LNCaP clone FGC (cell line): ENCODE data around the gene TMEM164.

ENCODE experiments used
- DNase-seq: peaks from one replicate; pipeline ENCODE4 v3.0.0-alpha.2; 2011; ENCODE audit warnings: low read depth
- H3K4me3 ChIP-seq: 2 replicates; pipeline ENCODE4 v1.5.1; 2011; ENCODE audit warnings: mild to moderate bottlenecking, low read depth, low read length, control low read depth
- TF ChIP-seq, protein P1 (sequence below): IDR thresholded peaks from 2 replicates; pipeline ENCODE4 v1.5.1; 2012; ENCODE audit warnings: mild to moderate bottlenecking; ENCODE audit not compliant: control insufficient read depth, insufficient read depth; ENCODE audit errors: extremely low read depth

Gene TMEM164

DNA sequence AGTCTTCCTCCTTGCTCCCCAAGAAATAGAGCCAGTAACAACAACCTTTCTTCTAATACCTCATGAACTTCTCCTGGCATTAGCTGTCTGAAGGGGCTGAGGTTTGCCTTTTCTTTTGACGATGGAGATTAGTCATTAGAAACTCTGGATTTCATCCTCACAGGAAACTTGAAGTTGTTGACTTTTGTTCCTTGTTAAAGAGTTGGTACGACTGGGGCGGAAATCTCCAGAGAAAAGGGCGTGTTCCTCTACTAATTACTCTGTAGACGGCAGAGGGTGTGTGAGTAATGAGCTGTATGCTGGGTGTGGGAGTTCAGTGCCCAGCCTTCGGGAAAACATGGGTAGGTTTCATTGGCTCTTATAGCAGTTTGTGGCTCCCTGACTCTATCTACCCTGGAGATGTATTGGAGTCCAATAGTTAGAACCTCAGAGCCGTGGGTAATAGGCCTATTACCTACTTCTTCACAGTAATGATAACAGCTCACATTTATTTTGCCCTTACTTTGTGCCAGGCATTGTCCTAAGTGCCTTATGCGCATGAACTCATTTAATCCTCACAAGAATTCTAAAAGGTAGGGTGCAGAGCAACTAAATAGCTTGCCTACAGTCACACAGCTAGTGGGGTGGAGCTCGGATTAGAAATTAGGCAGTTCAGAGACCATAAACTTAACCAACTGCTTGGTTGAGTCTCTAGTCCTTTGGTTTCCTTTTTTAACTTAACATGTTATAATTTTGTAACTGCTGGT is 23.4 kb downstream of the TMEM164 start:
- H3K4me3 ChIP-seq, result no peak overlapping the region
- DNase-seq, result no peak
- TF ChIP-seq, protein P1, sequence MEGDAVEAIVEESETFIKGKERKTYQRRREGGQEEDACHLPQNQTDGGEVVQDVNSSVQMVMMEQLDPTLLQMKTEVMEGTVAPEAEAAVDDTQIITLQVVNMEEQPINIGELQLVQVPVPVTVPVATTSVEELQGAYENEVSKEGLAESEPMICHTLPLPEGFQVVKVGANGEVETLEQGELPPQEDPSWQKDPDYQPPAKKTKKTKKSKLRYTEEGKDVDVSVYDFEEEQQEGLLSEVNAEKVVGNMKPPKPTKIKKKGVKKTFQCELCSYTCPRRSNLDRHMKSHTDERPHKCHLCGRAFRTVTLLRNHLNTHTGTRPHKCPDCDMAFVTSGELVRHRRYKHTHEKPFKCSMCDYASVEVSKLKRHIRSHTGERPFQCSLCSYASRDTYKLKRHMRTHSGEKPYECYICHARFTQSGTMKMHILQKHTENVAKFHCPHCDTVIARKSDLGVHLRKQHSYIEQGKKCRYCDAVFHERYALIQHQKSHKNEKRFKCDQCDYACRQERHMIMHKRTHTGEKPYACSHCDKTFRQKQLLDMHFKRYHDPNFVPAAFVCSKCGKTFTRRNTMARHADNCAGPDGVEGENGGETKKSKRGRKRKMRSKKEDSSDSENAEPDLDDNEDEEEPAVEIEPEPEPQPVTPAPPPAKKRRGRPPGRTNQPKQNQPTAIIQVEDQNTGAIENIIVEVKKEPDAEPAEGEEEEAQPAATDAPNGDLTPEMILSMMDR, result no peak

DNA sequence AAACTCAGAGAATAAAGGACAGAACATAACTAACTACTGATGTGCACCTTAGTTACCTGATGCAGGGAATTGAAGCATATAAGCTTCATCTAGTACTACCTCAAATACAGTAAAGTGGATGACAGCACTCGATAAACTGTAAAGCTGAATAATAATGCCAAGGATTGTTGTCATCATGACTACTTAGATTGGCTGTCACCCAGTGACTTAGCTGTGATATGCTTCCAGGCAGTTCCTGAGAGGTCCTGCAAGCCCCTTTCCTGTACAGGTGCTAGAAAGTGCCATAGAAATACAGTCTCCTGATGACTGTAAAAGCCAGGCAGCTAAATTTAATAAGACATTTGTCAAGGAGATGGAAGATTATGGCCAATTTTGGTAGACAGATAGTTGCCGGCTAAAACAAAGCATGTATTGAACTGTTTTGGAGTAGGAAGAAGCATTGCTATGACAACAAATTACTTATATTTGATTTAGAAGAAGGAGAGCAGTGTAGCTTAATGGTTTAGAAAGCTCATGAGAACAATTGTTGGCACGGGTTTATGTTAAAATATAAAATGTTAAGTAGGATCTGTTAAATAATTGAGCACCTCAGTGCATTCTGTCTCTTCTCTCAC is 29.7 kb downstream of the TMEM164 start:
- TF ChIP-seq, protein P1, result no peak
- H3K4me3 ChIP-seq, result no peak overlapping the region
- no peak for DNase-seq

DNA sequence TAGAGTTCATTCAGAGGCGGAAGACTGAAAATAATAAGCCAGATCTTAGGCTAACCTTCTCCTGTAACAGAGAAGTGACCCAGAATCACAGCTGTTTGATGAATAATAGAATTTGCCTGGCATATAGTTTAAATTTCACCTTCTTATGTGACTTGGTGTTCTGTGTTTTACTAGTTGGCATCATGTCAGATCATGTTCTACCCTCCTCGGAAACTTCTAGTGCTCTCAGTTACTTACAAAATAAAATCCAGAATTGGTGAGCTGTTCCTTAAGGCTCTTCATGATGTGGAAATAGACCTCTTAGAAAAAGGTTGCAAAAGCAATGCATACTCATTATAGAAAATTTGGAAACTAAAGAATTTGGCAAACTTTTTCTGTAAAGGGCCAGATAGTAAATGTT is 31.1 kb downstream of the TMEM164 start:
- DNase-seq, result no peak
- TF ChIP-seq, protein P1, result no peak
- no peak overlapping the region for H3K4me3 ChIP-seq

DNA sequence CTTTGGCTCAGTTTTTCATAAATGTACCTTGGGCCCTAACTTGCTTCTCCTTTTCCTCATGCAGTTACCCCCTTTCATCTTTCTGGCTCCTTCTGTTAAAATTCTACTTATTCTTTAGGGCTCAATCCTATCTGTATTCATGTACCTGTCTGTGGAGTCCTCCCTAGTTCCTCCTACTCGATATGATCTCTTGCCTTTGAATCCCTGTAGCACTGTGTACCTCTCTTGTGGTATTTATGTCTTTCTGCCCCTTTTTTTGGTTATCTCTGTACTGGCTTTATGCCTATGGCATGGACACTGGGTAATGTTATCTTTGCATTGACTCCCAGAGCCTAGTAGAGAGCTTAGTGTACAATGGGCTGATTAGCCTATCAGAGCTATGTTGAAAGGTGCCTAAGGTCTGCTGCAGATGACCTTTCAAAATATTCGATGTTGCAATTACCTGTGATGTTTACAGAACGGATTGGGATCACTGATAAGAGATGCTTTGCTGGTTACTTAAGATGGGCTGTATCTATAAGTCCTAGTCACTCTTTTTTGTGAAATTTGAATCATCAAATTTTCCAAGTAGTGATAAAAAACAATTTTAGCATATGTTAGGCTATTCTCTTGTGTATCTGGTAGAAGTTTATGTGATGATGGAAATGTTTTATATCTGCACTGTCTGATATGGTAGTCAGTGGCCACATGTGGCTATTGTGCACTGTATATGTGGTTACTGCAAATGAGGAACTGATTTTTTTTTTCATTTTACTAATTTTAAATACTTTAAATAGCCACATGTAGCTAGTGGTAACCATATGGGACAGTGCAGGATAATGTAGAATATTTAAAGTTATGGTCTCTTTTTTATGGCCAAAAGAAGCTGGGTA is 33.5 kb downstream of the TMEM164 start:
- H3K4me3 ChIP-seq, result no peak overlapping the region
- TF ChIP-seq, protein P1, result no peak
- no peak for DNase-seq

DNA sequence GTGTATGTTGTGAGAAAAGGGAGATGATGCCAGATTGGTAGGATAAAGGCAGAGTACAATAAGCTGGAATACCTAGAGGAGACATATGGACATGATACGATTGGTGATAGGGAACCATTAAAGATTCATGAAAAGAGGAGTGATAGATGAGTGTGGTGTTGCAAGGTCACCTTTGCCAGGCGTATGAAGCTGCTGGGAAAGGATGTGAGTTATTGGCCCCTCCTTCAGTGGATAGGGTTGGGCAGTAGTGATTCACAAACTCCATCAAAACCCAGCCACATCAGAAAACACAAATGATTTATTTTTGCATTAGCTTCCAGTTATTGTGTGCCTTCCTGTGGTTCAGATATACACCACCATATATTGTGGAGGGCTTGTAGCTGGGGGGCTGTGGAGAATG is 34.3 kb downstream of the TMEM164 start:
- no peak for DNase-seq
- no peak overlapping the region for H3K4me3 ChIP-seq
- TF ChIP-seq, protein P1, result no peak

DNA sequence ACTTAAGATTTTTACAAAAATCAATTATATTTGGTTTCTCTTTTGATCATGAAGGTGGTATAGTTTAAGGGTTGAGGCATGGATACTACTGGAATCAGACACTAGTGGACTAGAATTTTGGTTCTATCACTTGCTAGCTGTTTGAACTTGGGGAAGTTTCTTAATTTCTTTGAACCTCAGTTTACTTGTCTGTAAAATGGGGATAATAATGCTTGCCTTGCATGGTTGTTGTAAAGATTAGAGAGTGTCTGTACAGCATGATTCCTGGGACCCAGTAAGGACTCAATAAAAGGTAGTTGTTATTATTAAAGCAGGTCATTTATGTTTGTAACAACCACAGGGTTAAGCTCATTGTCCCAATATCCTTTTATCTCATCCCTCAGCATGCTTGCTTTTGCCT is 36.0 kb downstream of the TMEM164 start:
- DNase-seq, result no peak
- H3K4me3 ChIP-seq, result no peak overlapping the region
- TF ChIP-seq, protein P1, result no peak
